HG03135 (cell line): Measurements from ENCODE around the gene WDR17.

Source experiments
- ATAC-seq: cut with Tn5 transposase; IDR thresholded peaks from one replicate; pipeline ENCODE4 v1.9.1; 2021; ENCODE audit warnings: mild to moderate bottlenecking, moderate library complexity; ENCODE audit not compliant: unreplicated experiment

The WDR17 gene

DNA sequence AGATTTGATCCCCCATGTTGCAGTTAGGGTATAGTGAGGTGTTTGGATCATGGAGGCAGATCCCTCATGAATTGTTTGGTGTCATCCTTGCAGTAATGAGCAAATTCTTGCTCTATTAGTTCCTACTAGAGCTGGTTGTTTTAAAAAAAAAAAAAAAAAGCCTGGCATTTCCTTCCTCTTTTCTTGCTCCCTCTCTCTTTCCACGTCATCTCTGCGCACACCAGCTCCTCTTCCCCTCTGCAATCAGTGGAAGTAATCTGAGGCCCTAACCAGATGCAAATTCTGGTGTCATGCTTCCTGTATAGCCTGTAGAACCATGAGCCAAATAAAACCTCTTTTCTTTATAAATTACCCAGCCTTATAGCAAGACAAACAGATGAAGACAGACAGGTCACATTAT, 24.5 kb downstream of the WDR17 start:
- ATAC-seq: no peak

DNA sequence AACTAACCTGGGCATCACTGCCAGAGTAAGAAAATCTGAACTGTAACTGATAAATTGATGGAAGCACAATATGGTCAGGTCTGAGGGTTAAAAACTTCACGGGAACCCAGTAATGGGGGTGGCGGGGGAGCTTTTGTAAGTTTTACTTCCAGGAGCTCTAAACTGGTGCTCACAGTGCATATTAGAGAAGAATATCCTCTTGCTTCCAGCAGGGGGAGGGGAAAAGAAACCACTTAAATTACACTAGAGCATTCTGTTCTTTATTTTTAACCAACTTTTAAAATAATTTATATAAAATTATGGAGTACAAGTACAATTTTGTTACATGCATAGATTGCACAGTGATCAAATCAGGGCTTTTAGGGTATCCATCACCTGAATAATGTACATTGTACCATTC, 33.7 kb downstream of the WDR17 start:
- ATAC-seq: no peak

DNA sequence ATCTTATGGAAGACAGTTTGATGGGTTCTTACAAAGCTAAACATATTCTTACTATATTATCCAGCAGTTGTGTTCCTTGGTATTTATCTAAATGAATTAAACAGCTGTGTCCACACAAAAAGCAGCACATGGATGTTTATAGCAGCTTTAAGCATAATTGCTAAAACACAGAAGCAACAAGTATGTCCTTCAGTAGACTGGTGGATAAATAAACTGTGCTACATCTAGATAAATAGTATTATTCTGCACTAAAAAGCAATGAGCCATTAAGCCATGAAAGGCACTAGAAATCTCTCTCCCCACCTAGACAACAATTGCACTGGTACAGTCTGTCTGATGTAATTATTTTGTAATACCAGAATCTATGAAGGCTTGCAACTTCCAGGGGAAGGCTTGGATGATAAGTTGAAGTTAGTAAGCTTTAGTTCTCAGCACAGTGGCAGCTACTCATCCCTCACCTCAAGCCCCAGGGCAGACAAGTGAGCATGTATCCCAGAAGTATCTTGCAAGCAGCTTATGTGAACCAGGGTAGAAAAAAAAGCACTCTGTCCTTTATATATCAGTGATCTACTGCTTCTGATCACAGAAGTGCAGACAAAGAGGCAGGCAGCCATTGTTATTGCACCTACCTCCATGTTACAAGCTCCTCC, 36.9 kb downstream of the WDR17 start:
- ATAC-seq: no peak

- ATAC-seq: no peak
These were observed 42.1 kb downstream of the WDR17 start for GRCh38 chr4:176107695-176108094.

DNA sequence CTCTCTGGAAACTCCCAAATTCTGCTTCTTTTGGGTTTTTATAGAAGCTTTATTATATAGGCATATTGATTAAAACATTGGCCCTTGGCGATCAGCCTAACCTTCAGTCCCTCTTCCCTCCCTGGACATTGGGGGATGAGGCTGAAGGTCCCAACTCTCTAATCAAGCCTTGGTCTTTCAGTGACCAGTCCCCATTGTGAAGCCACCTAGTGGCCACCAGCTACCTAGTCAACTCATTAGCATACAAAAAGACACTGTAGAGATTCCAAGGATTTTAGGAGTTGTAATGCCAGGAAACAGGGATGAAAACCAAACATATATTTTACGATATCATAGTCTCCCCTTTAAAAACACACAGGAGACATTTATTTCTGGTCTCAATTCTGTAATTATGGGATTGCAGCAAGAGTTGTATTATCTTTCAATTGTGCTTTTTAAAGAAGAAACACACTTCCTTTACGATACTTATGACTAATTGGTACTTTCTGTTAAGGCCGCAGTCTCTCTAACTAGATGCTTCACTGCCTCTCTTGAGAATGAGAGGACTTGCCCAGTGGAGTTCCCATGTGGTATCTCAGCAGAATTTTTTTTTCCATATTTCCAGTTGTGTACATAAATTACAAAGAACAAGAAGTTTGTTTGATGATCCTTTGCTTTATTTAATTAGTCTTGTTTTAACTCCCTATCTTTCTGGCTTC, 58.2 kb downstream of the WDR17 start:
- ATAC-seq: peak; percentile 100

- no peak for ATAC-seq
These were observed 59.4 kb downstream of the WDR17 start for GRCh38 chr4:176125063-176125462.

DNA sequence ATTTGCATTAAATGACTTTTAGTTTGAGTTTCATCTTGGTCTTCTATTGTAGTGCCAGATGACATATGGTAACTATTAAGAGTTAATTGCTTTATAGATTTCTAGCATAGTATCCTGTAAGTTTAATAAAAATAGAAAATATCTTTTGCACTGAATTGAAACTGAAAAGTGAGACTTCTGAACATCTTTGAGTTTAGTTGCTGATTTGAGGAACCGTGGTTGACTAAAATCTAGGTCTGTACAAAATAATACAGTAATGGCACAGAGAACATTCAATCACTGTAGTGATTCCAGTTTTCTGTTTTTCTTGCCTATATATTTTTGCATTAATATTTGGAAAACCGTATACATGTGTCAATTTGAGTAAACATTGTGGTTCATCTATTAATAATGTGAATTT, 69.0 kb downstream of the WDR17 start:
- ATAC-seq: no peak

DNA sequence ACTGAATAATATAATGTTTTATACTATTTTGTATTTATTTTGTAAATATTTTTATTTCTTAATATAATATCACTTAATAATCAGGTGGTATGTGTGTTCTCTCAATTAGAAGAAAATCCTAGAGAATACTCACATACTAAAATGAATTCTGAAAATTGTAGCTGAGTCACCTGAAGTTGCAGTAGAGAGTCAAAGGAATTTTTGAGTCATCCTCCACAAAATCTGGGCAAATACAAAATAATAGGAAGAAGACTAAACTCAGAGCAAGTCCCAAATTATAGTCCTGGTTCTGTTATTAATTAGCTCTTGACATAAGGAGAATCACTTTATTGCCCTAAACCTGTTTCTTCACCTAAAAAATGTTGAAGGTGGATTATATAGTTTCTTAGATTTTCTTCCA, 72.0 kb downstream of the WDR17 start:
- ATAC-seq: no peak

GRCh38 chr4:176139518-176139917, 73.9 kb downstream of the WDR17 start:
- no peak for ATAC-seq

DNA sequence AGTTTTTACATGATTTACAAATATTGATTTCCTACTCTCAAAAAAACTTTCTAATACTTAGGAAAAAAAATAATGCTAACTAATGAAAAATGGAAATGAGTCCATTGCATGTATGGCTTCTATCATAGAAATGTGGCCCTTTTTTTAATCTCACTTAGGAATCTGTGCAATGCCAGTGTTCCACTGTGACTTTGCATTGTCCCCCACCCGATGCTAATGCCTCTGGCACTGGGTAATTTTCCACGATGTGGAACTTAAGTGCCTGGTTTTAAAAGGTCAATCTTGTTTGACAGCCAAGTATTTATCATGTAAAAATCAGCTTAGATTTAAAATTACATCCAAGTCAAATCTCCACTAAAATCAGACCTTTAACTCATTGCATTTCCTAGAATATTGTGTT, 76.6 kb downstream of the WDR17 start:
- ATAC-seq: no peak

DNA sequence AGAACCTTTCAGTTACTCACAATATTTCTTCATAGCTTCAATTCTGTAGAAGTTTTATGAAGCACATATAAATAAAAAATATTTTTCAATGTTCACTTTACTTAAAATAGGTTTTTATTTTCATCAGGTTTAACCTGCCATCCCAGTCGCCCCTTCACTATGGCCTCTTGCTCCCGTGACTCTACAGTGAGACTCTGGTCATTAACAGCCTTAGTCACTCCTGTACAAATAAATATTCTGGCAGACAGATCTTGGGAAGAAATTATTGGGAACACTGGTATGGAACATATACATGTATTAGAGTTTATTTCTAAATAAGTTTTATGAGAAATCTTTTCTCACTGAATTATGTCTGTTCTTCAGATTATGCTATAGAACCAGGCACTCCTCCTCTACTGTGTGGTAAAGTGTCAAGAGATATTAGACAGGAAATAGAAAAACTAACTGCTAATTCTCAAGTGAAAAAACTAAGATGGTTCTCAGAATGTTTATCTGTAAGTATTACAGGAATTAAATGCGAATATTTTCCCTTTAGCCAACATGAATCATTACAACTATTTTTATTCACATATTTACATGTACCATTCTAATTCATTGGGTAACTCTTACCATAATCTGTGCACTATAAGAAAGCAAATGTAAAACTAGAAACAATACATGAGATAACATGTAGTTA, 84.2 kb downstream of the WDR17 start:
- ATAC-seq: no peak

GRCh38 chr4:176150356-176150682, 84.7 kb downstream of the WDR17 start:
- no peak for ATAC-seq

GRCh38 chr4:176150704-176151103, 85.1 kb downstream of the WDR17 start:
- no peak for ATAC-seq

GRCh38 chr4:176153124-176153523, 87.5 kb downstream of the WDR17 start:
- no peak for ATAC-seq

GRCh38 chr4:176156656-176157055, 91.0 kb downstream of the WDR17 start:
- ATAC-seq: no peak

DNA sequence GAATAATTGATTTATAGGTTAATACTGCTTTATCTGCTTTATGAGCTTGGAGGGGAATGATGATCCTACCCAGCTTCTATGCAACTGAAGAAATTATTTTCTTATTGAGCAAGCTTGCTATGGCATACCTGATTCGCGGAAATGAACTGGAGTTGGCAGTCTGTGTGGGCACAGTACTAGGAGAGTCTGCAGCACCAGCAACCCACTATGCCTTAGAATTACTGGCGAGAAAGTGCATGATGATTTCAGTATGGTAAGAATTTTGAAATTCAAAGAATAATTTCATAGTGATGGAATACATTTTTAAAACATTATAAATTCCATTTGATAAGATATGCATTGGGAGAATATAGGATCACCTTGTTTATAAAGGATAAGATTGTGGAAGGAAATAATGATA, 97.4 kb downstream of the WDR17 start:
- ATAC-seq: no peak

DNA sequence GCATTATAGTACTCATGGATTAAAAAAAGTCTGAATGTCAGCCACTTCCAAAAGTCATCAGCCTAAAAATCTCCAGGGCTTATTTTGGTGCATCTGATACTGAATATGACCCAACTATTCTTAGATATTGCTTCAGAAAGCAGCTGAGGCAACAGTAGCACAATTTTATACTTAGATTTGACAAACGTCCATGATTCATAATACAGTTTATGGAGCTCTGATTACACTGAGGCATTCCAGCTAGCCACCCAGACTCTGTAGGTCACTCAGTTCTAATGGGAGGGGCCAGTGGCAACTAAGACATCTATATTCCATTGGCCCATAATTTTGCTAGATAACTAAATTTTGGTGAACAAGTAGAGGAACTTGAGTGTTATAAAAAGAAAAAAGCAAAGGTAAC, 119.4 kb downstream of the WDR17 start:
- ATAC-seq: no peak

GRCh38 chr4:176186067-176186466, 120.4 kb downstream of the WDR17 start:
- no peak for ATAC-seq

- no peak for ATAC-seq
These were observed 121.2 kb downstream of the WDR17 start for GRCh38 chr4:176186671-176187395.

- no peak for ATAC-seq
These were observed 122.0 kb downstream of the WDR17 start for GRCh38 chr4:176187624-176188023.

- no peak for ATAC-seq
These were observed 123.0 kb downstream of the WDR17 start for GRCh38 chr4:176188654-176189053.
